ENCODE results near the gene EML1.
A peak's percentile ranks its signal among the peaks of the same experiment; 100 is the strongest.

EML1 gene

GRCh38 chr14:99809360-99809759 is 16.1 kb downstream of the EML1 start:
- no peak overlapping the region for H3K4me3 ChIP-seq (replicated peaks in 1 of 2; ENCODE audit: low read depth in 2 of 2, low read length in 2 of 2)
- peak; percentile 61 to 95 for DNase-seq (ENCODE audit: low read depth in 2 of 2)
- no peak for TF ChIP-seq CTCF (IDR thresholded peaks at IDR 0.05; ENCODE audit: low read depth, low read length)

GRCh38 chr14:99809859-99810558 is 16.8 kb downstream of the EML1 start:
- no peak overlapping the region for H3K4me3 ChIP-seq (replicated peaks in 1 of 2; ENCODE audit: low read depth in 2 of 2, low read length in 2 of 2)

GRCh38 chr14:99810559-99810874 is 17.3 kb downstream of the EML1 start:
- no peak overlapping the region for H3K4me3 ChIP-seq (replicated peaks in 1 of 2; ENCODE audit: low read depth in 2 of 2, low read length in 2 of 2)
- no peak for DNase-seq (ENCODE audit: low read depth in 2 of 2)
- TF ChIP-seq CTCF (IDR thresholded peaks at IDR 0.05; ENCODE audit: low read depth, low read length) = no peak

More at GRCh38 chr14:99809859-99810558, 16.8 kb downstream of the EML1 start:
- peak in 1 of 2 donors; percentile 31 for DNase-seq (ENCODE audit: low read depth in 2 of 2)
- TF ChIP-seq CTCF (IDR thresholded peaks at IDR 0.05; ENCODE audit: low read depth, low read length) = no peak

GRCh38 chr14:99812096-99812750 is 19.0 kb downstream of the EML1 start:
- TF ChIP-seq CTCF (IDR thresholded peaks at IDR 0.05; ENCODE audit: low read depth, low read length) = no peak
- H3K4me3 ChIP-seq (replicated peaks in 1 of 2; ENCODE audit: low read depth in 2 of 2, low read length in 2 of 2) = no peak overlapping the region
- DNase-seq (ENCODE audit: low read depth in 2 of 2) = no peak

GRCh38 chr14:99812892-99813291 is 19.7 kb downstream of the EML1 start:
- DNase-seq (ENCODE audit: low read depth in 2 of 2) = no peak
- H3K4me3 ChIP-seq (replicated peaks in 1 of 2; ENCODE audit: low read depth in 2 of 2, low read length in 2 of 2) = no peak overlapping the region
- no peak for TF ChIP-seq CTCF (IDR thresholded peaks at IDR 0.05; ENCODE audit: low read depth, low read length)

GRCh38 chr14:99815696-99816095 is 22.5 kb downstream of the EML1 start:
- TF ChIP-seq CTCF (IDR thresholded peaks at IDR 0.05; ENCODE audit: low read depth, low read length) = no peak
- H3K4me3 ChIP-seq (replicated peaks in 1 of 2; ENCODE audit: low read depth in 2 of 2, low read length in 2 of 2) = no peak overlapping the region
- no peak for DNase-seq (ENCODE audit: low read depth in 2 of 2)

Data from cardiac fibroblast (primary cell).